Measurements from ENCODE around the gene TXNDC11.
"Not testable (repeated sequence)": the region's sequence is repeated elsewhere in the genome, so short reads cannot be mapped to it uniquely, and the experiment has no call there.

DNA sequence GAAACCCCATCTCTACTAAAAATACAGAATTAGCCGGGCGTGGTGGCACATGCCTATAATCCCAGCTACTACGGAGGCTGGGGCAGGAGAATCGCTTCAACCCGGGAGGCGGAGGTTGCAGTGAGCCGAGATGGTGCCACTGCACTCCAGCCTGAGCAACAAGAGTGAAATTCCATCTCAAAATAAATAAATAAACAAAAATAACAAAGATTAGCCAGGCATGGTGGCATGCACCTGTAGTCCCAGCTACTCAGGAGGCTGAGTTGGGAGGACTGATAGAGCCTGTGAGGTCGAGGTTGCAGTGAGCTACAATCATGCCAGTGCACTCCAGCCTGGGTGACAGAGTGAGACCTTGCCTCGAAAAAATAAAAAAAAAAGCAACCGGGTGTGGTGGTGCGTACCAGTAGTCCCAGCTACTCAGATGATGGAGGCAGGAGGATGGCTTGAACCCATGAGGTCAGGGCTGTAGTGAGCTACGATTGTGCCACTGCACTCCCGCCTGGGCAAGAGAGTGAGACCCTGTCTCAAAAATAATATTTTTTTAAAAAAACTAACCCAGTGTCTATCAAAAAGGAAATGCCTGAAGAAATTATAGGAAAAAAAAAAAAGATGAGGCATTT lies 42.4 kb upstream of the TXNDC11 start:
- TF ChIP-seq POLR2A (IDR thresholded peaks at IDR 0.05; ENCODE audit: low read depth, low read length); POLR2AphosphoS5 (IDR thresholded peaks at IDR 0.05; ENCODE audit: low read depth, low read length); TAF1 (IDR thresholded peaks at IDR 0.05; ENCODE audit: borderline replicate concordance, low read depth, low read length): not testable (repeated sequence)
